Fibroblast of villous mesenchyme (primary cell): ENCODE data around the gene KCNQ1. TPM values are rescaled to one million over a fixed set of nuclear protein-coding genes. Genes with fewer than 3 reads are reported as not detected.

Source experiments
- DNase-seq: peaks from one replicate; pipeline ENCODE4 v3.0.0-alpha.2; 2010; ENCODE audit warnings: low read depth
- H3K4me3 ChIP-seq: 2 replicates; pipeline ENCODE4 v1.5.1; 2011; ENCODE audit warnings: low read depth, mild to moderate bottlenecking, low read length
- total RNA-seq: library from RNA; depleted of rRNA; stranded (reverse); fragments of >200 nt; gene quantifications from 2 replicates; pipeline ENCODE4 v1.2.3, GENCODE V29; 2012
- TF ChIP-seq, protein P1 (sequence below): IDR thresholded peaks from 2 replicates; pipeline ENCODE4 v1.5.1; 2012; ENCODE audit warnings: low read depth, mild to moderate bottlenecking, low read length; ENCODE audit not compliant: insufficient read depth

Gene KCNQ1
- total RNA-seq, 1 donor, result not detected

- DNase-seq, result no peak
- H3K4me3 ChIP-seq, result no peak overlapping the region
- TF ChIP-seq, protein P1, sequence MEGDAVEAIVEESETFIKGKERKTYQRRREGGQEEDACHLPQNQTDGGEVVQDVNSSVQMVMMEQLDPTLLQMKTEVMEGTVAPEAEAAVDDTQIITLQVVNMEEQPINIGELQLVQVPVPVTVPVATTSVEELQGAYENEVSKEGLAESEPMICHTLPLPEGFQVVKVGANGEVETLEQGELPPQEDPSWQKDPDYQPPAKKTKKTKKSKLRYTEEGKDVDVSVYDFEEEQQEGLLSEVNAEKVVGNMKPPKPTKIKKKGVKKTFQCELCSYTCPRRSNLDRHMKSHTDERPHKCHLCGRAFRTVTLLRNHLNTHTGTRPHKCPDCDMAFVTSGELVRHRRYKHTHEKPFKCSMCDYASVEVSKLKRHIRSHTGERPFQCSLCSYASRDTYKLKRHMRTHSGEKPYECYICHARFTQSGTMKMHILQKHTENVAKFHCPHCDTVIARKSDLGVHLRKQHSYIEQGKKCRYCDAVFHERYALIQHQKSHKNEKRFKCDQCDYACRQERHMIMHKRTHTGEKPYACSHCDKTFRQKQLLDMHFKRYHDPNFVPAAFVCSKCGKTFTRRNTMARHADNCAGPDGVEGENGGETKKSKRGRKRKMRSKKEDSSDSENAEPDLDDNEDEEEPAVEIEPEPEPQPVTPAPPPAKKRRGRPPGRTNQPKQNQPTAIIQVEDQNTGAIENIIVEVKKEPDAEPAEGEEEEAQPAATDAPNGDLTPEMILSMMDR, result no peak
These were observed 436.5 kb downstream of the KCNQ1 start for GRCh38 chr11:2881076-2881980.

DNA sequence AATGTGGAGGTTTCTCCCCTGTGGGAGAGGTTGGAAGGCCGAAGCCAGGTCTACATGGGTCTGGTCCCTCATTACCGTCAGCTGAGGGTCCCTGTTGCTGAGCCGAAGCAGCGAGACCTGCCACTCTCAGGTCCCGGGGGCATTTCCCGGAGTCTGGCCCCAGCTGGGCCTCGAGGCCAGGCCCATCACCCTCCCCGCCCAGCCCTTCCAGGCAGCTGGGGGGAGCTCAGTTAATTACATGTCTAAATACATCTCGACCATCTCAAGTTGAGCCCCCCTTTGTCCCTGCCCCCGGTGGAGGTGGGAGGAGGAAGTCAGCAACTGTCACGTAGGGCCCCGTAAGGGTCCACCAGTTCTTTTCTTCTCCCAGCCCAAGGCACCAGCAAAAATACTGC is 437.2 kb downstream of the KCNQ1 start:
- DNase-seq, result no peak
- TF ChIP-seq, protein P1, result no peak
- no peak overlapping the region for H3K4me3 ChIP-seq

DNA sequence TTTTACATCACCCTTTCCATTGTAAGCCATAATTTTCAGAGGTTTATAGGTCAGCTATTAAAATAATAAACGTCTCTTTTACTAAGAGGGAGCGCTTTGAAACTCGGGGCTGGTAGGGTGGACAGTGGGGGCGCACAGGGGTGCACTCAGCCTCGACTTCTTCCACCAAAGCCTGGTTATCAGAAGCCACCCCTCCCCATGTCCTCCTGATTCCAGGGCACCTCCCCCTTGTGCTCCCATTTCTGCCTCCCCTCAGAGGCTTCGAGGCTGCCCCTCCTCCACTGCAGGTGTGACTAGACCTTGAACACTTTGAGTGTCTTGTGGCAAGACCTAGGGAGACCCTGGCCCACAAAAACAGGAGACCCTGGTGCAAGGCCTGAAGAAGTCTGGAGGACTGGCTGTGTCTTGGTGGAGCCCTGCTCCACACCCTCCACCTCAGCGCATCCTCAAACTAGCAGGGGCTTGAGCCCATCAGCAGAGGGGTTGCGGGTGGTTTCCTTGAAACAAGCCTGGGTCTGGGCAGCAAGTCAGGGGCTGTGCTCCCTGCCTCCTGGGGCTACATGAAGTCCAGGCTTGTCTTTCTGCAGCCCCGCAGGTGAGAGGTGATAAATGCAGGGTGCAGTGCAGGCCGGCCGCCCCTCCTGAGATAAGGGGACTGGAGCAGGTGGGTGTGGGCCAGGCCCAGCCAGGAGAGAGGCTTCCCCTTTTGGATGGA is 437.7 kb downstream of the KCNQ1 start:
- no peak for DNase-seq
- peak overlapping the region; percentile 68 for H3K4me3 ChIP-seq
- TF ChIP-seq, protein P1, result no peak

- no peak for DNase-seq
- TF ChIP-seq, protein P1, result no peak
These were observed 438.8 kb downstream of the KCNQ1 start for GRCh38 chr11:2883640-2883978.

GRCh38 chr11:2883979-2884815 is 439.4 kb downstream of the KCNQ1 start:
- peak; percentile 43 for DNase-seq

More at GRCh38 chr11:2883640-2883978, 438.8 kb downstream of the KCNQ1 start:
- peak overlapping the region; percentile 68 for H3K4me3 ChIP-seq

More at GRCh38 chr11:2883979-2884815, 439.4 kb downstream of the KCNQ1 start:
- TF ChIP-seq, protein P1, result no peak
- peak overlapping the region; percentile 68 for H3K4me3 ChIP-seq
